Keratinocyte (primary cell): Measurements from ENCODE around the gene IRF4. TPM values are rescaled to one million over a fixed set of nuclear protein-coding genes. Genes with fewer than 3 reads are reported as not detected.

Experiments
- DNase-seq: peaks from one replicate; pipeline ENCODE4 v3.0.0-alpha.2; 2011; ENCODE audit warnings: low read depth, missing footprints, low spot score
- FAIRE-seq: peaks from 2 replicates; lab custom pipeline; 2011; peaks lifted over from hg19 to GRCh38; lab: Jason Lieb, UNC
- H2AFZ ChIP-seq: 2 replicates; pipeline ENCODE4 v1.6.0; 2012; ENCODE audit warnings: low read length, control low read depth, inconsistent platforms; ENCODE audit not compliant: control insufficient read depth
- H3K27ac ChIP-seq: 2 replicates; pipeline ENCODE4 v1.5.1; 2011; ENCODE audit warnings: low read length; ENCODE audit not compliant: control insufficient read depth, insufficient read depth
- H3K27me3 ChIP-seq: 3 replicates; pipeline ENCODE4 v1.6.0; 2011; ENCODE audit warnings: low read length; ENCODE audit not compliant: control insufficient read depth, insufficient read depth; ENCODE audit errors: extremely low read depth
- H3K36me3 ChIP-seq, 2 experiments: 2 replicates in 1 of 2; 3 replicates in 1 of 2; pipeline ENCODE4 v1.5.1; 2011; ENCODE audit warnings: low read length in 2 of 2, mild to moderate bottlenecking in 1 of 2; ENCODE audit not compliant: control insufficient read depth in 2 of 2, insufficient read depth in 2 of 2; ENCODE audit errors: extremely low read depth in 1 of 2
- H3K4me1 ChIP-seq: 3 replicates; pipeline ENCODE4 v1.5.1; 2011; ENCODE audit warnings: low read length; ENCODE audit not compliant: control insufficient read depth, insufficient read depth; ENCODE audit errors: extremely low read depth
- H3K4me2 ChIP-seq: 3 replicates; pipeline ENCODE4 v1.6.0; 2011; ENCODE audit warnings: low read depth, low read length; ENCODE audit not compliant: control insufficient read depth, insufficient read depth; ENCODE audit errors: extremely low read depth
- H3K4me3 ChIP-seq, 3 experiments: fragments of 200-600 bp in 1 of 3; sonication (generic) in 1 of 3; 2 replicates in 2 of 3; 3 replicates in 1 of 3; pipeline ENCODE4 v1.5.1; 2011 to 2016; ENCODE audit warnings: low read length in 3 of 3, mild to moderate bottlenecking in 3 of 3, control low read depth in 2 of 3, inconsistent platforms in 1 of 3, low read depth in 1 of 3, mixed read lengths in 1 of 3, mixed run types in 1 of 3, moderate library complexity in 1 of 3; ENCODE audit not compliant: control insufficient read depth in 2 of 3, insufficient read depth in 2 of 3; ENCODE audit errors: extremely low read depth in 1 of 3
- H3K79me2 ChIP-seq: 2 replicates; pipeline ENCODE4 v1.6.0; 2012; ENCODE audit warnings: low read length; ENCODE audit not compliant: control insufficient read depth, insufficient read depth
- H3K9ac ChIP-seq: 3 replicates; pipeline ENCODE4 v1.6.0; 2011; ENCODE audit warnings: low read length; ENCODE audit not compliant: control insufficient read depth, insufficient read depth; ENCODE audit errors: extremely low read depth
- H3K9me1 ChIP-seq: 3 replicates; pipeline ENCODE4 v1.6.0; 2011; ENCODE audit warnings: low read length; ENCODE audit not compliant: control insufficient read depth, insufficient read depth; ENCODE audit errors: extremely low read depth
- H3K9me3 ChIP-seq: 2 replicates; pipeline ENCODE4 v1.5.1; 2012; ENCODE audit warnings: low read depth, low read length; ENCODE audit not compliant: control insufficient read depth
- H4K20me1 ChIP-seq: 3 replicates; pipeline ENCODE4 v1.6.0; 2011; ENCODE audit warnings: low read length; ENCODE audit not compliant: control insufficient read depth, insufficient read depth; ENCODE audit errors: extremely low read depth
- EZH2 ChIP-seq: IDR thresholded peaks from one replicate; pipeline ENCODE4 v1.6.1; 2012; ENCODE audit warnings: inconsistent platforms, mild to moderate bottlenecking, low read length, moderate library complexity
- dilution Hi-C: fragments of 300-500 bp; cut with MboI; formaldehyde crosslinking; loops from one replicate; pipeline ENCODE4 v1.7.0; 2020; ENCODE audit warnings: low sequenced_read_pairs; ENCODE audit not compliant: extremely low pct_ligation_motif_present
- polyA plus RNA-seq, 5 experiments: library from polyadenylated mRNA; depleted of rRNA in 3 of 5; stranded (reverse) in 3 of 5; stranded (forward) in 1 of 5; unstranded in 1 of 5; fragments of >200 nt; gene quantifications; 1 replicate in 1 of 5; 2 replicates in 3 of 5; 3 replicates in 1 of 5; pipeline versions ENCODE4 v1.2.1 to v1.2.3, GENCODE V29; 2011 to 2012; ENCODE audit warnings: missing spikeins in 2 of 5, low read depth in 1 of 5, low replicate concordance in 1 of 5
- TF ChIP-seq, protein P1 (sequence below), 3 experiments: IDR thresholded peaks in 1 of 3; conservative IDR thresholded peaks in 1 of 3; optimal IDR thresholded peaks in 1 of 3; 2 replicates in 2 of 3; 3 replicates in 1 of 3; pipeline versions ENCODE3 to v1.5.1; 2011; ENCODE audit warnings: low read length in 3 of 3, mild to moderate bottlenecking in 3 of 3, moderate library complexity in 2 of 3, control low read depth in 1 of 3, inconsistent platforms in 1 of 3; ENCODE audit not compliant: insufficient read depth in 2 of 3; ENCODE audit errors: extremely low read depth in 1 of 3

IRF4 gene
- polyA plus RNA-seq, 1 donor (not counting 4 experiments of a cell fraction or from before 2014, with no cell fraction given), result 0.12 TPM

DNA sequence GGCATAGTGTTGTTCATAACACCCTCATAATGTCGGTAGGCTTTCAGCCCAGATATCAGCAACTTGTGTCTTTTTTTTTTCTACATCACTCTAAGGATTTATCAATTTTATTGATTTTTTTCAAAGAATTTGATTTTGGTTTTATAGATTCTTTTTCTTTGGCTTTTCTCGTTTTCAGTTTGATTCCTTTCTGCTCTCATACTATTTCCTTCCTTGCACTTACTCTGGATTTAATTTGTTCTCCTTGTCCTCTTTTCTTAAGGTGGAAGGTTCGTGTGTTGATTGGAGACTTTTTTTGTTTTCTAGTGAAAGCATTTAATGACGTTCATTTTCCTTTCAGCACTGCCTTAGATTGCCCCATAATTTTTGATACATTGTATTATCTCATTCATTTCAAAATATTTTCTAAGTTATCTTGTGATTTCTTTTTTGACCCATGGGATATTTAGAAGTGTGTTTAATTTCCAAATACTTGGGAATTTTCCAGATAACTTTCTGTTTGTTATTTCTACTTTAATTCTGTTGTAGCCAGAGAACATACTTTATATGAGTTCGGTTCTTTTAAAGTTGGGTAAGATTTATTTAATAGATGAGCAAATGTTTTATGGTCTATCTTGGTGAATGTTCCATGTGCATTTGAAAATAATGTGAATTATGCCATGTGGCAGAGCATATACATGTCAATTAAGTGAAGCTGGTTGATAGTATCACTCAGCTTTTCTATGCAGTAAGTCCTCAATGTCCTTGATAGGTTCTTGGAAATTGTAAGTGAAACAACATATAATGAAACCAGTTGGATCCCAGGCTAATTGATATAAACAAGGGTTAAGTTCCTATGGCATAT lies 62.8 kb downstream of the IRF4 start:
- H2AFZ ChIP-seq, result no peak overlapping the region

GRCh38 chr6:455006-455585 lies 63.5 kb downstream of the IRF4 start:
- Histone ChIP-seq H3K27ac (no peak overlapping the region), H3K9me1 (no peaks in the 10 kb centered on the region), H3K79me2 (no peaks in the 10 kb centered on the region), H3K4me3 (no peak overlapping the region), H3K27me3 (no peaks in the 10 kb centered on the region), H2AFZ (no peak overlapping the region), H3K9me3 (no peaks in the 10 kb centered on the region), H3K9ac (no peak overlapping the region), H4K20me1 (no peaks in the 10 kb centered on the region), H3K36me3 (no peaks in the 10 kb centered on the region), H3K4me2 (no peak overlapping the region), H3K4me1 (no peaks in the 10 kb centered on the region)
- TF ChIP-seq, protein P1, sequence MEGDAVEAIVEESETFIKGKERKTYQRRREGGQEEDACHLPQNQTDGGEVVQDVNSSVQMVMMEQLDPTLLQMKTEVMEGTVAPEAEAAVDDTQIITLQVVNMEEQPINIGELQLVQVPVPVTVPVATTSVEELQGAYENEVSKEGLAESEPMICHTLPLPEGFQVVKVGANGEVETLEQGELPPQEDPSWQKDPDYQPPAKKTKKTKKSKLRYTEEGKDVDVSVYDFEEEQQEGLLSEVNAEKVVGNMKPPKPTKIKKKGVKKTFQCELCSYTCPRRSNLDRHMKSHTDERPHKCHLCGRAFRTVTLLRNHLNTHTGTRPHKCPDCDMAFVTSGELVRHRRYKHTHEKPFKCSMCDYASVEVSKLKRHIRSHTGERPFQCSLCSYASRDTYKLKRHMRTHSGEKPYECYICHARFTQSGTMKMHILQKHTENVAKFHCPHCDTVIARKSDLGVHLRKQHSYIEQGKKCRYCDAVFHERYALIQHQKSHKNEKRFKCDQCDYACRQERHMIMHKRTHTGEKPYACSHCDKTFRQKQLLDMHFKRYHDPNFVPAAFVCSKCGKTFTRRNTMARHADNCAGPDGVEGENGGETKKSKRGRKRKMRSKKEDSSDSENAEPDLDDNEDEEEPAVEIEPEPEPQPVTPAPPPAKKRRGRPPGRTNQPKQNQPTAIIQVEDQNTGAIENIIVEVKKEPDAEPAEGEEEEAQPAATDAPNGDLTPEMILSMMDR (optimal IDR thresholded peaks at IDR 0.05 in 1 of 3, IDR thresholded peaks at IDR 0.05 in 1 of 3, conservative IDR thresholded peaks at IDR 0.05 in 1 of 3; ENCODE audit: extremely low read depth in 1 of 3, insufficient read depth in 2 of 3, low read length in 3 of 3), result no peak
- TF ChIP-seq EZH2, result no peak
- DNase-seq (no peak), FAIRE-seq (no peak)
- dilution Hi-C loops, result no loop called here

More for the DNA sequence above, 62.8 kb downstream of the IRF4 start:
- TF ChIP-seq, protein P1 (optimal IDR thresholded peaks at IDR 0.05 in 1 of 3, IDR thresholded peaks at IDR 0.05 in 1 of 3, conservative IDR thresholded peaks at IDR 0.05 in 1 of 3; ENCODE audit: extremely low read depth in 1 of 3, insufficient read depth in 2 of 3, low read length in 3 of 3), result no peak
- no peak for TF ChIP-seq EZH2
- Histone ChIP-seq H3K27me3 (no peaks in the 10 kb centered on the region), H3K9me3 (no peaks in the 10 kb centered on the region), H3K9me1 (no peaks in the 10 kb centered on the region), H3K9ac (no peak overlapping the region), H3K79me2 (no peaks in the 10 kb centered on the region), H3K27ac (no peak overlapping the region), H3K4me2 (no peak overlapping the region), H3K36me3 (no peaks in the 10 kb centered on the region), H4K20me1 (no peaks in the 10 kb centered on the region), H3K4me1 (no peaks in the 10 kb centered on the region), H3K4me3 (no peak overlapping the region)
- no peak for FAIRE-seq
- no peak for DNase-seq
- dilution Hi-C loops, result no loop called here
